COLO829 (cell line): ENCODE measurements around the gene NF1.
"Not testable (repeated sequence)": the region's sequence is repeated elsewhere in the genome, so short reads cannot be mapped to it uniquely, and the experiment has no call there.

Source experiments
- DNase-seq: peaks from one replicate; pipeline ENCODE4 v3.0.0; 2012; ENCODE audit warnings: low spot score

The NF1 gene

DNA sequence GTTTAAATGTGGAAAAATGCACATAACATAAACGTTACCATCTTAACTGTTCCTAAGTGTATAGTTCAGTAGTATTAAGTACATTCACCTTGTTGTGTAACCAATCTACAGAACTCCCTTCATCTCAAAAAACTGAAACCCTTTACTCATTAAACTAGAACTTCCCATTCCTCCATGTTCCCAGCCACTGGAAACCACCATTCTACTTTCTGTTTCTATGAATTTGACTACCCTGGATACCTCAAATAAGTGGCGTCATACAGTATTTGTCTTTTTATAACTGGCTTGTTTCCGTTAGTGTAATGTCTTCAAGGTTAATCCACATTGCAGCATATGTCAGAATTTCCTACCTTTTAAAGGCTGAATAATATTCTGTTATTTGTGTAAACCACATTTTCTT, 38.2 kb downstream of the NF1 start:
- no peak for DNase-seq

DNA sequence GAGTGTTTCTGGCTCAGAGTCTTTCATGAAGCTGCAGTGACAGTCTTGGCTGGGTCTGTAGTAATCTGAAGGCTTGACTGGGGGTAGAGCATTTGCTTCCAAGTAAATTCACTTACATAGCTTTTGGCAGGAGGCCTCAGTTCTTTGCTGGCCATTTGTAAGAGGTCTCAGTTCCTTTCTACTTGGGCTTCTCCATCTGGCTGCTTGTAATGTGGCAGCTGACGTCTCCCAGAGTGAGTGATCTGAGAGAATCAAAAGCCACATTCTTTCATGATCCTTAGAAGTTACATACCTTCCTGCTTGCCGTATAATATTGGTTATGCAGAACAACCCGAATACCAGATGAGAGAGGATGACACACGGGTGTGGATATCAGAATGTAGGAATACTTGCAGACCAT, 39.8 kb downstream of the NF1 start:
- DNase-seq = no peak

DNA sequence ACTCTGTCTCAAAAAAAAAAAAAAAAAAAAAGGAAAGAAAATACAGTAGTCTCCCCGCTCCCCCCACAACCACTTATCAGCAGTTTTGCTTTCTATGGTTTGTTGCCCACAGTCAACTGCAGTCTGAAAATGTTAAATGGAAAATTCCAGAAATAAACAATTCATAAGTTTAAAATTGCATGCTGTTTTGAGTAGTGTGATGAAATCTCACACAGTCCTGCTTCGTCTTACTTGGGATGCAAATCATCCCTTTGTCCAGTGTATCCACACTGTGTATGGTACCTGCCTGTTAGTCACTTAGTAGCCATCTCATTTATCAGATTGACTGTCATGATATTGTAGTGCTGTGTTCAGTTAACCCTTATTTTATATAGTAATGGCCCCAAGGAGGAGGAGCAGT, 41.5 kb downstream of the NF1 start:
- DNase-seq = no peak

DNA sequence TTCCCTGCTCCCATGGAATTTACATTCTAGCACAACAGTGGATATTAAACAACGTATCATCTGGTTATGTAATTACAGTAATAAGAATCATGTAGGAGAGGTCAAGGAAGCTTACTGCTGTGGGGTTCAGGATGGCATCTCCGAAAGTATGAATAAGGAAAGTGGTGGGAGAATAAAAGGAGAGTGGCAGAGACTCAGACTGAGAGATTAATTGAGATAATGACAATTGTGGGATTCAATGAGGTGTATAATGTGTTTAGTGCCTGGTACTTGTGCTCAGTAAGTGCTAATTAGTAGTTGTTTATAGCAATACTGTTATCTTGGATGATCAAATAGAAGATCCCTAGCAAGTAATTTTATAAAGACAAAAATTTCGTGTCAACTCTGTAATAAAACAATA, 45.3 kb downstream of the NF1 start:
- no peak for DNase-seq

DNA sequence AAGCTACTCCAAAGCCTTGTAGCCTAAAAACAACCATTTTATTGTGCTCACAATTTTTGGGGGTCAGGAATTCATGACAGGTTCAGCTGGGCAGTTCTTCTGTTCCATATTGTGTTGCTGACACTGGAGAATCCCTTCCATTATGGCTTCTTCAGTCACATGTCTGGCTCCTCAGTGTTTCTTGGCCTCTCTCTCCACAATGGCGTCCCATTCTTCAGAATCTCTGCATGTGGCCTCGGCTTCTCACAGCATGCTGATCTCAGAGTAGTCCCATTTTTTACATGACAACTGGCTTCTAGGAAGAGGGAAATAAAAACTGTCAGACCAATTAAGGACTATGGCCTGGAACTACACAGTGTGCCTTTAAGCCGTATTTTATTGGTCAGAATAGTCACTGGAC, 49.7 kb downstream of the NF1 start:
- DNase-seq = no peak

DNA sequence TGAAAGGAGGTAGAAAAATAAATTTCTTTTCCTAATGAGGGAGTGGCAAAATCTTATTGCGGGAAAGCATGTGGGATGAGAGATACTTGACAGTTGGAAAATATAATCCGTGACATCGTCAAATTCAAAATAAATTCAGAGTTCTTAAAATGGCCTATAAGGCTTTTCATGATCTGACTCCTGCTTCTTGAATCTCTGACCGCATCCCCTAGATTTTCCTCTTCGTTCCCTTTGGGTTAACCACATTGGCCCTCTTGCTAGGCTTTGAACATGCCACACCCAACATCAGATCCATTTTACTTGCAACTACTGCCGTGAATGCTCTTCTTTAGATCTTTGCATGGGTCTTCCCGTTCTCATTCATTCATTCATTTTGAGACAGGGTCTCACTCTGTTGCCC, 50.1 kb downstream of the NF1 start:
- no peak for DNase-seq

DNA sequence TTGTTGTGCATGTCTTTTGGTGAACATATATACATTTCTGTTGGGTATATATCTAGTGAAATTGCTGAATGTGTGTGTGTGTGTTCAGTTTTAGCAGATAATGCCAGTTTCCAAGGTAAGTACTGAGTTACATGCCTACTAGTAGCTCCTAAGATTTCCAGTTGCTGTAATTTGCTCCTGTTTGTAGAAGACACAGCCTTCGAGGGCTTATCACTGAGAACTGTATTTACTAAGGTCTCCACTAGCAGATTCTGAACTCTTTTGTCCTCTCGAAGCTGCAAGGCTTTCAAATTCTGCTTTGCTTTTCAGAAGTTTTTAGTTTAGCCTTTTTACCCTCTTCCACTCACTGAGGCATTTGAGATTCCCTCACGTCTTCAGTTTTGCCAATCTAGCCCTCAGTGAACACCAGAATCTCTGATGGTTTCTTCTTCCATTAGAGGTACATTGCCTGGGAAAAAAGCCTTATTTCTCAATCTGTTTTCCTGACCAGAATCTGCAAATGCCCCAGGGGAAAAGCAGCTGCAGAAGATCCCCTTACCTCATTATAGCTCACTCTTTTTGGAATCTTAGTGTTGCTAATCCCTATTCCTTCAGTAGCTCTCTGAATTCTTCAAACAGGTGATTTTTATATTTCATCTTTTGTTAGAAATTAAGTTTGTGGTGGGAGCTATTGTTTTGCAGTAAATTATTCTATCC, 52.9 kb downstream of the NF1 start:
- no peak for DNase-seq

DNA sequence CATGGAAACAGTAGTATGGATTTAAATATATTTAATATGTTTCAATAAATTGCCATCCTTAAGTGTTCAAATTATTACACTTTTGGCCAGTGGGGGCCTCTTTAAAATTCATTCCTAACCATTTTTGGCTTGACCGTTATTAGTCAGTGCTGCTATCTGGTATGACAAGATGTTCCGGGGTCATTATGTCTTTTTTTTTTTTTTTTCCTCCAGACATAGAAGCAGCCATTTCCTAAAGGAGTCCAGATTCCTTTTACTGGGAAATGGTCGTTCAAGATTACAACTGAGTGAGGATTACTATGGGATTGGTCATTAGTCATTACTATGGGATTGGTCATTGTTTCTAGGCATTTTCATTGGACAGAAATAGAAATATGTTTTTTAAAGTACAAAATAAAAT, 53.4 kb downstream of the NF1 start:
- no peak for DNase-seq

DNA sequence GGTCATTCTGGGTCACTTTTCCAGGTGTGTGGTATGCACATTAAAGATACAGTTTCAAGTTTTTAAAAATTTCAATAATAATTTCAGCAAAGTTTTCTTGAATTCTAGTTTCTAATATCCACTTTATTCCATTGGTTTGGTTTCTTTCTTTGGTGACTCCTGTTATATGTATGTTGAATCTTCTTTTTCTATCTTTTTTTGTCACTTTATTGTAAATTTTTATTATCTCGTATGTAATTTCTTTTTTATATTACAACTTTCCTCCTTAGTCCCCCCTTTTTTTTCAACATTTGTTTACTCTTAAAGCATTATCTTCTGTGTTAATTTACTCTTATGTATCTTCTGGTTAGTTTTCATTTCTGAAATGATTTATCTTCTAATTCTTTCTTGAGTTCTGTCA, 57.5 kb downstream of the NF1 start:
- no peak for DNase-seq

DNA sequence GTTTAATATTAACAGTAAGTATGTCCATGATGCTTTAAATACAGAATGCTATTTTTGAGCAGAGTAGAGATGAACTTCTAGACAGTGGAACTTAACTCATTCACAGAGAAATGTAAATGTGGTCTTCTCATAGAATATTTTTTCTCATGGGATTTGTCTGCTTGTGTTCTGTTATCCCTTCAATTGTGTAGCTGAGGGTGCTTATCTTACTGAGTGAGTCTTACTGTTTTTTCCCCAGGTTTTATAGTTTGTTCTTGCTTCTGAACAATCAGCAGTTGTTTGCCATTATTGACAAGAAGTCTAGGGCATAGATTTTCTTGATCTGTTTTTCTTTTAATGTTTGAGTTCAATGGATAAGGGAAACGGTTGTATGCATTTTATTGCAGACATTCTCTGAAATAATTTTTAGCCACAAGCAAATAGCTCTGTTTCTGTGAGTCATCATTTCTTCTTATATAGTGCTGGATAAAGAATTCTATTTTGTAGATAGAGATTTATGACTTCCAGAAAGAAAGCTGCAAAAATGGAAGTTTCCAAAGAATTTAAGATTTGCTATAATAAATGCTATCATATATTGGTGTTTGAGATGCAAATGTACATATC, 60.5 kb downstream of the NF1 start:
- no peak for DNase-seq

DNA sequence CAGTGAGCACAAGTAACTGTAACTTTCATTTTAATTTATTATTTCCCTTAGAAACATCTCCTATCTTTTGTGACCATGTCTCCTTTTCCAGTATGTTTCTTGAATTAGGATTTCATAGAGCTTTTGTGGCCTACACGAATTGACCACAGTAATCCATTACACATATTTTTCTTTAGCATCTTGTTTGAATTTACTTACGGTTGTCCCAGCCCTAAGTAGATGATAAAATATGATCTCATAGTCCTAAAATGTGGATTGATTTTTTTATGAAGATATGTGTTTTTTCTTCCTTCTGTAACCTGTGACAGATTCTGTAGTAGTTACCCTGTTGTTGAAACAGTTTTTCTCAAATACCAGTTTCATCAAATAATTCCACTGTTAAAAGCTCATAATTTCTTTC, 61.5 kb downstream of the NF1 start:
- no peak for DNase-seq

DNA sequence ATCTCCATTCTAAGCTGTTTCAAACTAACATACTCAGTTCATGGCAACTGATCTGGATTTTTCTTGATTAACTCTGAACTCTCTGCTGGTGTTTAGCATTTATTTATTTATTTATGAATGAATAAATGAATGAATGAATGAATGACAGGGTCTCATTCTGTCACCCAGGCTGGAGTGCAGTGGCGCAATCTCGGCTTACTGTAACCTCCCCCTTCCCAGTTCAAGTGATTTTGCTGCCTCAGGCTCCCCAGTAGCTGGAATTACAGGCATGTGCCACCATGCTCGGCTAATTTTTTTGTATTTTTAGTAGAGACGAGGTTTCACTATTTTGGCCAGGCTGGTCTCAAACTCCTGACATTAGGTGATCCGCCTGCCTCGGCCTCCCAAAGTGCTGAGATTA, 62.1 kb downstream of the NF1 start:
- not testable (repeated sequence) for DNase-seq

DNA sequence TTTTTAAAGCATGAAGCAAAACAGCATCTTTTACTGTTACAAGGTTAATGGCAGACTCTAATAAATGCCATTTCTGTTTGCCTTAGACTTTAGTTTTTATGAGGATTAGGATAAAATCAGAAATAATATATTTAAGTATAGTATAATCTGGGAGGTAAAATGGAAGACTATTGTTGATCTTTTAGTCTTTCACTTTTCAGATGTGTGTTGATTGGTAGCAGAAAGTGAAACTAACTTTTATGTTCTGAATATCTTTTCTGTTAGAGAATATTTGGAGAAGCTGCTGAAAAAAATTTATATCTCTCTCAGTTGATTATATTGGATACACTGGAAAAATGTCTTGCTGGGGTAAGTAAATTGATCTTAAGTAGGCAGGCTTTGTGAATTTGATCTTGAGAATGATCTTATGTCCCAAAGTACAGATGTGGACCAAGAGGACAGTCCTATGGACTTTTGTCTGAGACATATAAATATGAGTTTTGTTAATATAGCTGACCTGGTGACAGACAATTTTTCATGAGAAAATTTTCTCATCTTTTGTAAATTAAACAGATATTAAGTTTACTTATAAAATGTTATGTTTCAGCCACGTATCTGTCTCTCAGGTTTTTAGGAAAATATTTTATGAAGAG, 64.1 kb downstream of the NF1 start:
- DNase-seq = no peak

DNA sequence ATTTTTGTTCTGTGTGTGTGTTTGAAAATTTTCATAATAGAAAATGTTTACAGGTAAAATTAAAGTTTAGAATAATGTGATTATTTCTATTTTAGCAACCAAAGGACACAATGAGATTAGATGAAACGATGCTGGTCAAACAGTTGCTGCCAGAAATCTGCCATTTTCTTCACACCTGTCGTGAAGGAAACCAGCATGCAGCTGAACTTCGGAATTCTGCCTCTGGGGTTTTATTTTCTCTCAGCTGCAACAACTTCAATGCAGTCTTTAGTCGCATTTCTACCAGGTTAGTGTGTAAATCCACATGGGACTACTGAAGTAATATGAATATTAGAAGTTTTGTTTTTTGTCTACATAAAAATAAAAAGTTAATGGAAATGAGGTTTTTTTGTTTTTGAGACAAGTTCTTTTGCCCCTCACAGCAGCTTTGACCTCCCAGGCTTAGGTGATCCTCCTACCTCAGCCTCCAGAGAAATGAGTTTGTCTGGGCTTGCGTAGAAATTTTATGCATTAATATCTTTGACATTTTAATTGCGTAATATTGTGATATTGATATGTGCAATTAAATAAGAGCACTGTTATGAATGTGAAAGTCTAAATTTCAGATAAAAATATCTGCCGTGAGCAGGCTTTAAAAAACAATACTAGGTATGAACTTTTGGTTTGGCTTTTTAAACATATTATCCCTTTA, 68.5 kb downstream of the NF1 start:
- DNase-seq = no peak

DNA sequence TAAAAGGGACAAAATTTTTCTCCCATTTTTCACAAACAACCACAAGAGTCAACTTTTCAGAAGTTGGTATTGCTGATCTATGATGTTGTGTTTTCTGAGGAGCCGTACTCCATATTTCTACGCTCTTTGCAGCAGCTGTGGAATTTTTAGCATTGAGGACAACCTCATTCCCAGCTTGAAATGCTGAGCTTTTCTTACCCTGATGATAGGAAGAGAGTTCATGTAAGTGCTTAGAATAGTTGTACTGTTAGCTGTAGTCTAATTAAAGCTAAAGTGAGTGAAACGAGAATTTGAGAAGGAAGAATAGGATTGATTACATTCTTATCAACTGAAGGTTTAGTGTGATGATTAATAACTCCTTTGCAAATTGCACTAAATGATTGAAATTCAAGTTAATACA, 72.3 kb downstream of the NF1 start:
- no peak for DNase-seq

DNA sequence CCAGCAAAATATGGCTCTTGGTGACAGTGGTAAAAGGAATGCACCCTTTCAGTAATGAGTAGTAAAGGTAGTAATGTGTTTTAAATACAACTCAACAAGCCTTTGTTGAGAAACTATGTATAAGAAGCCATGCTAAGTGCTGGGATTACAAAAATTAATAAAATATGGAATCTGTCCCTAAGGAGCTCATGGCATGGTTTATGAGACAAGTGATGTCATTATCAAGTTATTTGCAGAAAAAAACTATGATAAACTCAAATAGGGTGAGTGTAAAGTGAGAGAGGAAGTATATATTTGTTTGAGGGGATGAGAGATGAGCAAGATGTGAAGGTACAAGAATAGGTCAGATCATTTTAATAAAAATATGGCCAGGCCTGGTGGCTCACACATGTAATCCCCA, 76.9 kb downstream of the NF1 start:
- no peak for DNase-seq

DNA sequence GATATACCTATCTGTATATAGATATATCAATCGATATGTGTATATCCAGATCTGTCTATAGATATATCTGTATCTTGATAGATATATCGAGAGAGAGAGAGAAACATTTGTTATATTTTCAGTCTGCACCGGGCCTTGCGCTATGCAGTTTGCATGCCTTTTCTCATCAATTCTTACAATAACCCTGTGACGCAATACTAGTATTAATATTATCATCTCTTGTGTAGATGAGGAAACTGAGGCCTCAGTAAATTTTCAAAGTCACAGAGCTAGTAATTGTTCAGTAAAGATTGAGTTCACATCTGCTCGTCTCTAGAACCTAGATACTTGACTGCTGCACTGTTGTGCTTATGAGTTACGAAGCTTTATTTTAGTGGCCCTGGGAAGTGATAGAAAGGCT, 77.6 kb downstream of the NF1 start:
- DNase-seq = no peak

DNA sequence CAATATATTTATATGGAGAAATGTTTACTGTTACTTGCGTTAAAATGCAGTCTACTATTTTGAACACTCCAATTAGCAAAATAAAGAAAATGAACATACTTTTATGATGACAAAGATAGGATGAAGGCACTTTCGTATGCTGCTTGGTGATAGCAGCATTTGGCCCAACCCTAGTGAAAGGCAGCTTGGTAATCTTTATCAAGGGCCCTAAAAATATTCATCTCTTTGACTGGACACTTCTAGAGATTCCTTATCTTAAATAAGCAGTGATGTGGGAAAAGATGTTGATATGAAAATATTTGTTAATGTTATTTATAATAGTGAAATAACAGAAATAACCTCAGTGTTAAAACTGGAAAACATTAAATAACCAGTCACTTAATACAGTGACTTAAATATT, 79.4 kb downstream of the NF1 start:
- no peak for DNase-seq

DNA sequence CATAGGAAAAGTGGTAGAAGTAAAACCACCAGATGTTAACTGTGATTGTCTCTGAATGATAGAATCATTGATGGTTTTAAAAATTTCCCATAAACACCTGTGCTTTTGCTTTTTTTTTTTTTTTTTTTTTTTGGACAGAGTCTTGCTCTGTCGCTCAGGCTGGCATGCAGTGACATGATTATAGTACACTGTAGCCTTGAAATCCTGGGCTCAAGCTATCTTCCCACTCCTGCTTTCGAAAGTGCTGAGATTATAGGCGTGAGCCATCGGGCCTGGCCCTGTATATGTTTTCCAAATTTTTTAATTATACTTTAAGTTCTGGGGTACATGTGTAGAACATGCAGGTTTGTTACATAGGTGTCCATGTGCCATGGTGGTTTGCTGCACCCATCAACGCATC, 80.5 kb downstream of the NF1 start:
- DNase-seq = no peak

DNA sequence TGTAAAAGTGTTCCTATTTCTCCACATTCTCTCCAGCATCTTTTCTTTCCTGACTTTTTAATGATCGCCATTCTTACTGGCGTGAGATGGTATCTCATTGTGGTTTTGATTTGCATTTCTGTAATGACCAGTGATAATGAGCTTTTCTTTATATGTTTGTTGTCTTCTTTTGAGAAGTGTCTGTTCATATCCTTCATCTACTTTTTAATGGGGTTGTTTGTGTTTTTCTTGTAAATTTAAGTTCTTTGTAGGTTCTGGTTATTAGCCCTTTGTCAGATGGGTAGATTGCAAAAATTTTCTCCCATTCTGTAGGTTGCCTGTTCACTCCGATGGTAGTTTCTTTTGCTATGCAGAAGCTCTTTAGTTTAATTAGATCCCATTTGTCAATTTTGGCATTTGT, 81.4 kb downstream of the NF1 start:
- not testable (repeated sequence) for DNase-seq

DNA sequence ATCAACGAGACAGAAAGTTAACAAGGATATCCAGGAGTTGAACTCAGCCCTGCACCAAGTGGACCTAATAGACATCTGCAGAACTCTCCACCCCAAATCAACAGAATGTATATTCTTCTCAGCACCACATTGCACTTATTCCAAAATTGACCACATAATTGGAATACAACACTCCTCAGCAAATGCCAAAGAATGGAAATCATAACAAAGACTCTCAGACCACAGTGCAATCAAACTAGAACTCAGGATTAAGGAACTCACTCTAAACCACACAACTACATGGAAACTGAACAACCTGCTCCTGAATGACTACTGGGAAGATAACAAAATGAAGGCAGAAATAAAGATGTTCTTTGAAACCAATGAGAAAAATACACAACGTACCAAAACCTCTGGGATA, 84.2 kb downstream of the NF1 start:
- not testable (repeated sequence) for DNase-seq

DNA sequence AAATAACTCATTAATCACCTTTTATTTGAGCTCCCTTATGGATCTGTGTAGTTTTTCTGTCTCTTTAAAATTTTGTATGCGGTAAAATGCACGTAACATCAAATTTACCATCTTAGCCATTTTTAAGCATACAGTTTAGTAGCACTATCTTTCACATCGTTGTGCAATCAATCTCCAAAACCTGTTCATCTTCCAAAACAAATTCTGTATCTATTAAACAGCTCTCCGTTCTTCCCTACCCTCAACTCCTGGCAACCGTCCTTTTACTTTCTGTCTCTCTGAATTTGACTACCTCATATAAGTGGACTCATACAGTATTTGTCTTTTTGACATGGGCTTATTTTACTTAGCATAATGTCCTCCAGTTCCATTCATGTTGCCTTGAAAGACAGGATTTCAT, 100.5 kb downstream of the NF1 start:
- no peak for DNase-seq

DNA sequence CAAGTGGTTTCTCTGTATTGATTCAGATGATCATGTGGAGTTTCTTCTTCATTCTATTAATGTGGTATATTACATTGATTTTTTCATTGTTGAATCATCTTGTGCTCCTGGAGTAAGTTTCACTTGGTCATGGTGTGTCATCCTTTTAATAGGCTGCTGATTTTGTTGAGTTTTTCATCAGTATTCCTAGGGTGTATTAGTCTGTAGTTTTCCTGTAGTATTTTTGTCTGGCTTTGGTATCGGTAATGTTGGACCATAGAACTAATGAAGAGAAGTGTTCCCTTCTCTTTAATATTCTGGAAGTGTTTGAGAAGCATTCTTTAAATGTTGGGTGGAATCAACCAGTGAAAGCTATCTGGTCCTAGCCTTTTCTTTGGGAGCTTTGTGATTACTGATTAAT, 103.2 kb downstream of the NF1 start:
- no peak for DNase-seq
